Naive thymus-derived CD8-positive, alpha-beta T cell (primary cell): ENCODE measurements around the gene MLX. TPM values are rescaled to one million over a fixed set of nuclear protein-coding genes. Genes with fewer than 3 reads are reported as not detected.
A peak's percentile ranks its signal among the peaks of the same experiment; 100 is the strongest.

ENCODE experiments used
- ATAC-seq, 2 donors: fragments of 150-1000 bp; cut with Tn5 transposase in 1 of 2; sonication (Bioruptor Pico), chemical (Tn5 transposase) in 1 of 2; 1 replicate in 1 of 2; 2 replicates in 1 of 2; pipeline ENCODE4 v1.10.0; 2021; ENCODE audit warnings: mild to moderate bottlenecking in 2 of 2, moderate library complexity in 2 of 2
- POLR2A ChIA-PET: fragments of 350-600 bp; sonication (Branson Sonifier 250); formaldehyde crosslinking; loops from one replicate; lab custom pipeline; 2021; ENCODE audit warnings: antibody characterized with exemption; lab: Charles Lee
- DNase-seq, 10 donors: peaks; one replicate each; pipeline versions ENCODE4 v3.0.0 to v3.0.0-alpha.2; 2020 to 2022
- H3K27ac Mint-ChIP-seq, 10 donors: one replicate each; pipeline ENCODE4 v1.8.0; 2020 to 2022; ENCODE audit warnings: mild to moderate bottlenecking in 10 of 10, mixed read lengths in 10 of 10, moderate library complexity in 4 of 10, inconsistent platforms in 1 of 10
- H3K27me3 Mint-ChIP-seq, 5 donors: one replicate each; pipeline ENCODE4 v1.8.0; 2021 to 2022; ENCODE audit warnings: mixed read lengths in 5 of 5
- H3K36me3 Mint-ChIP-seq, 3 donors: one replicate each; pipeline ENCODE4 v1.8.0; 2020 to 2022; ENCODE audit warnings: mixed read lengths in 3 of 3, mild to moderate bottlenecking in 2 of 3, inconsistent platforms in 1 of 3
- H3K4me1 Mint-ChIP-seq, 4 donors: one replicate each; pipeline ENCODE4 v1.8.0; 2021 to 2022; ENCODE audit warnings: mixed read lengths in 4 of 4
- H3K4me3 Mint-ChIP-seq, 10 donors: one replicate each; pipeline ENCODE4 v1.8.0; 2020 to 2022; ENCODE audit warnings: mild to moderate bottlenecking in 10 of 10, mixed read lengths in 10 of 10, moderate library complexity in 6 of 10, inconsistent platforms in 1 of 10
- H3K9me3 Mint-ChIP-seq, 9 donors: one replicate each; pipeline ENCODE4 v1.8.0; 2020 to 2022; ENCODE audit warnings: mixed read lengths in 9 of 9, mild to moderate bottlenecking in 3 of 9, inconsistent platforms in 1 of 9, moderate library complexity in 1 of 9
- polyA plus RNA-seq, 3 donors: library from polyadenylated mRNA; unstranded; fragments of 300-500 nt; fragmentation: Illumina TruSeq; gene quantifications; one replicate each; pipeline ENCODE4 v1.2.3, GENCODE V29; 2021
- total RNA-seq, 8 experiments: library from RNA in 2 of 8; stranded (reverse) in 2 of 8; gene quantifications; one replicate each; pipeline ENCODE4 v1.2.3 and lab custom pipeline; 2021 to 2026

The MLX gene
- total and polyA plus RNA-seq, 5 experiments from 2014 or later = 24.6 to 67.8 (median 47.1) TPM

DNA sequence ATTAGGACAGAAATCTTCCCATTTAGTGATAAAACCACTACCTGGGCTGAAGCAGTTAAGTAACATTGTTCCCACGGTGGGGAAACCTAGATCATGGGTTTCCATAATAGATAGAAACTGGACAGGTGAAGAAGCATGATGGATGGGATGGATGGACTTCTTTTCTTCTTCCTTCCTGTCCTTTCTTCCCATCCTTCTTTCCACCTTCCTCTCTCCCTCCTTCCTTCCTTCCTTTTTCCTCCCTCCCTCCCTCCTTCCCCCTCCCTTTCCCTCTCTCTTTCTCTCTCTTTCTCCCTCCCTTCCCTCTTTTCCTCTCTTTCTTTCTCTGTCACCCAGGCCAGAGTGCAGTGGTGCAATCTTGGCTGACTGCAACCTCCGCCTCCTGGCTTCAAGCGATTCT is 7.6 kb downstream of the MLX start:
- no peak for ATAC-seq
- Mint-ChIP-seq H3K4me3 (no peak overlapping the region), H3K9me3 (no peaks in the 10 kb centered on the region), H3K4me1 (peaks cover 12 to 43% (median 32%) of the 10 kb centered on the region in 4 donors), H3K27ac (peak overlapping the region in 2 of 10 donors; percentile 1 to 27), H3K27me3 (no peaks in the 10 kb centered on the region), H3K36me3 (peaks cover 0 to 59% (median 7%) of the 10 kb centered on the region in 3 donors)
- DNase-seq = no peak
- POLR2A ChIA-PET = interaction anchor here (0.6 kb wide), 2 partner anchors 98 to 332 kb away, joined by 4 to 5 read pairs; no protein-coding TSS in a partner anchor

DNA sequence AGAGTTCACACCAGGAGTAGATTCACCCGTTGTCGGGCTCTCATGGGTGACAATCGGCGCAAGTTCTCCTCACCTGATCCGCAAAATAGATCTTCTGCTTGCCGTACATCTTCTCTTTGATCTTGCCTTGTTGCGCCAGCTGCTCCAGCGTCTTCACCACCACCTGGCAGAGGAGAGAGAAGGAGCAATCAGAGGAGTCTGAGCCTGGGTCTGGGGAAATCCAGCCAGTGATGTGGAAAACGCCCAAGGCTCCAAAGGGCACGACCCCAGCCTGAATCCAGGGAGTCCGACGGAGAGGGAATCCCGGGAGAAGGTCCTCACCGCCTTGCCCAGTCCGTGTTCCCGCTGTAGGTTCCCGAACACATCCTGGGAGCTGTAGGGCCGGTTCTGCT is 10.2 kb downstream of the MLX start:
- Mint-ChIP-seq H3K4me3 (peak overlapping the region; percentile 90 to 100 (median 98)), H3K27ac (peak overlapping the region in 8 of 10 donors; percentile 62 to 99 (median 87)), H3K27me3 (no peaks in the 10 kb centered on the region), H3K4me1 (peaks cover 14 to 39% (median 32%) of the 10 kb centered on the region in 4 donors), H3K9me3 (no peaks in the 10 kb centered on the region), H3K36me3 (peaks cover 0 to 59% (median 5%) of the 10 kb centered on the region in 3 donors)
- POLR2A ChIA-PET = interaction anchor here (0.6 to 4.8 kb wide), 13 partner anchors 11 to 360 kb away, joined by 3 to 41 read pairs (median 7); partner anchors contain the start of genes BECN1, MLX, NAGLU and PLEKHH3
- DNase-seq = no peak
- no peak for ATAC-seq

DNA sequence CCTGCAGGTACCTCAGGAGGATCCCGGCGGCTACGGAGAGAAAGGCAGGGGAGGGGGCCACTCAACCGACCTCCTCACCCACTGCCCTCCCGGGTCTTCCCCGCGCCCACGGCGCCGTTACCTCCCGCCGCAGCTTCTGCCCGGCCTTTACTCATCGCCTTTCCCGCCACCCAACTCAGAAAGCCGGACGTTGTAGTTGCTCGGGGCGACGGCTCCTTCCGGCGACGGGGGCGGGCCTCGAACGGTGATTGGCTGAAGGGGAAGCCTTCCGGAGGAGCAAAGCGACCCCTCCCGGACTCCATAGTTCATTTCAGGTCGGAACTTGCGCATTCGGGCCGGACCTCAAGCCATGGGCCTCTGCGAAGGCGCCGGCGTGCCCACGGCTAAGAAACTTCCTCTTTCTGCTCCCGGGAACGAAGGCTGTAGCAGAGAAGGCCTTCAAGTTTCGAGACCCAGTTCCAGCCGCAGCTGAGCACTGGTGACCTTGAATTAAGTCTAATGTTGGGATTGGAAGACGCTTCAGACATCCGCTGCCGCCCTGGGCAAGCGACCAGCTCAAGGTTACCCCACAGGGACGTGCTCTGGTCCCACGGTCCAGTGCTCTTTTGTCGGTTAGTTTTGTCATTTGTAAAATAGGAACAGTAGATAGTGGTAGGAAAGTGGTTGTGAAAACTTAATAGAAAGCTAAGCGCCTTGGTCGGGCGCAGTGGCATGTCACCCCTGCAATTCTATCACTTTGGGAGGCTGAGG is 10.8 kb downstream of the MLX start, which contains the start of gene PSMC3IP:
Gene PSMC3IP, minus strand, starts transcription at position 198 of the 750 bp plus-strand sequence. Its CDS starts 43 bp downstream, at position 155.
- peaks cover 0 to 60% (median 5%) of the 10 kb centered on the region in 3 donors for H3K36me3 Mint-ChIP-seq
- peaks cover 14 to 39% (median 32%) of the 10 kb centered on the region in 4 donors for H3K4me1 Mint-ChIP-seq
- no peaks in the 10 kb centered on the region for H3K27me3 Mint-ChIP-seq
- peak within 1 kb of the TSS; percentile 86 to 99 (median 96) for H3K27ac Mint-ChIP-seq
- H3K9me3 Mint-ChIP-seq = no peaks in the 10 kb centered on the region
- peak; percentile 81 to 94 (median 86) for DNase-seq
- peak; percentile 93 for ATAC-seq
- POLR2A ChIA-PET = interaction anchor here (0.5 to 4.8 kb wide), 27 partner anchors 8 to 361 kb away, joined by 3 to 41 read pairs (median 5); partner anchors contain the start of genes BECN1, MLX, NAGLU and PLEKHH3
- H3K4me3 Mint-ChIP-seq = peak within 1 kb of the TSS; percentile 90 to 100 (median 98)

DNA sequence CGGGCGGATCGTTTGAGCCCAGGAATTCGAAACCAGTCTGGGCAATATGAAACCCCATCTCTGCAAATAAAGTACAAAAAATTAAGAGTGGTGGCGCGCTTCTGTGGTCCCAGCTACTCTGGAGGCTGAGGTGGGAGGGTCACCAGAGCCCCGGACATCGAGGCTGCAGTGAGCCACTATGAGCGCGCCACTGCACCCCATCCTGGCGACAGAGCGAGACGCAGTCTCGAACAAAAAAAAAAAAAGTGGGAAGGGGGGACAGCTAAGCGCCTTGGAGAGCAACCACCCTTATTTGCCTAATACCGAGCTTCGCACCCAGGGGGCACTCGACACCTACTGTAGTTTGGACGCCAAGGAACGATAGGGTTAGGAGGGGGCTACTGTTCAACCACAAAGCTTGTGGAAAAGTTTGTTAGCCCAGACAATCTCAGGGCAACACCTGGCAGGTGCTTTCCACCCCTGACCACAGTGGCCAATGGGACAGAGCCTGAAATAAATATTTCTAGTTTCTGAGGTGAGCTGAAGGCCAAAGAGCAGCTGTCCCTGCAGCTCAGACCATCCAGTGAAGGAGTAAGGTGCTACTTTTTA is 11.5 kb downstream of the MLX start:
- Mint-ChIP-seq H3K4me1 (peaks cover 14 to 35% (median 32%) of the 10 kb centered on the region in 4 donors), H3K36me3 (peaks cover 0 to 60% (median 4%) of the 10 kb centered on the region in 3 donors), H3K27ac (peak overlapping the region; percentile 86 to 99 (median 96)), H3K9me3 (no peaks in the 10 kb centered on the region), H3K4me3 (peak overlapping the region; percentile 90 to 100 (median 98)), H3K27me3 (no peaks in the 10 kb centered on the region)
- ATAC-seq (peak; percentile 52 to 61), DNase-seq (peak; percentile 51 to 81 (median 66))
- POLR2A ChIA-PET = interaction anchor here (0.5 to 4.8 kb wide), 24 partner anchors 8 to 338 kb away, joined by 3 to 41 read pairs (median 5); partner anchors contain the start of genes BECN1, MLX, NAGLU and PLEKHH3

DNA sequence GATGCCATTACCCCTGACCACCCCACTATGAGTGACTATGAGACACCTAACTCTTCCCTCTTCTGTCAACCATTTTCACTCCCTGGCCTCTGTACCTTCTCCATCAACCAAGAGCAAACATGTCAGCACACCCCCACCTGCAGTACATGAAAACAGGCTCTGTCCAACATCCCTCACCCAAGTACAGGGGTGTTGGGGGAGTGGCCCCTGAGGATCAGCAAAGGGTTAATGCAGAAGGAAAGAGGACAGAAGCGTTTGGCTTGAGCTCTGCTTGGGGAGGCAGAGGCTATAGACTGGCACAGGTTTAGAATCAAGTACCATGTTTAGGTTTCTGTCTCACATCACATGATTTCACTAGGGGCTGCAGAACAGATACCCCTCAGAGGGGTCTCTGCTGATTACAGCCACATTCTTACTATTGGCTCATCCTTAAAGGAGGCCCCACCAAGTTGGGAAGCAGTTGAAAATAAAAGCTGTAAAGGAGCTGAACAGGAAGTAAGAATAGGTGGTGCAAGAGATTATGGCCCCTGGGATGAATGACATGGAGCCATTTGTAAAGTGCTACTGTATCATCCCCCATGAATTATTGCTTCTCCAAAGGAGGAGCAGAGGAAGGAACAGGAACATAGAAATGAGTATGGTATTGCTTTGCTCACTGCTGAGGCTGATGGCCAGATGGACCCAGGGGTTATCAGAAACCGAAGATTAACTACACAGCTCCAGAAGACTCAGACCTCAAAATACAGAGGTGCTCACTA is 13.1 kb downstream of the MLX start:
- no peaks in the 10 kb centered on the region for H3K27me3 Mint-ChIP-seq
- H3K27ac Mint-ChIP-seq = peak overlapping the region in 8 of 10 donors; percentile 20 to 80 (median 56)
- H3K4me1 Mint-ChIP-seq = peaks cover 14 to 34% (median 32%) of the 10 kb centered on the region in 4 donors
- H3K9me3 Mint-ChIP-seq = no peaks in the 10 kb centered on the region
- DNase-seq (no peak), ATAC-seq (no peak)
- peaks cover 0 to 63% (median 6%) of the 10 kb centered on the region in 3 donors for H3K36me3 Mint-ChIP-seq
- H3K4me3 Mint-ChIP-seq = peak overlapping the region in 5 of 10 donors; percentile 2 to 59 (median 48)
- POLR2A ChIA-PET = interaction anchor here (0.6 to 4.8 kb wide), 3 partner anchors 13 to 127 kb away, joined by 3 to 41 read pairs (median 14); partner anchors contain the start of genes MLX, RETREG3 and TUBG1

DNA sequence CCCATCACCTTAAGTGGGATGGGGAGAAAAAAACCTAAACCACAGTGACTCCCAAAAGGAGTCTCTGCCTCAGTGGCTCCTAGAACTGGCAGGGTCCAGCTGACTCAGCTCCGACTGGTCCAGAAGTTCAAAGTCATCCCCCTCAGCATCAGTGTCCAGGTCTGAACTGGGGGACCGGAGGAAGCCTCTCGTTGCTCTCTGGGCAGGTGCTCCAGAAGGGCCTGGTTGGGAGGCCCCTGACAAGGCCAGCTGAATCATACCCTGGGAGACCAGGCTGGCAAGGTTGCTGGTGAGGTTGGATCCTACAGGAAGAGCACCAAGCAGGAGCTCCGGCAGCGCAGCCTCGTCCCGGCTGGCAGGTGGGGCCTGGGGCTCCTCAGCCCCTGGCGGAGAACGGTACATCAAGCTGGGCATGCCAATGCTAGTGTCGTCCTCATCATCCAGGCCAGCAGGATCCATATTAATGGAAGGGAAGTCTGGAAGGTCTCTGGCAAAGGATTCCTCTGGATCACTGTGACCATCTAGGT is 14.9 kb downstream of the MLX start:
- DNase-seq (no peak), ATAC-seq (no peak)
- H3K4me3 Mint-ChIP-seq = no peak overlapping the region
- H3K27me3 Mint-ChIP-seq = no peaks in the 10 kb centered on the region
- no peaks in the 10 kb centered on the region for H3K9me3 Mint-ChIP-seq
- POLR2A ChIA-PET = interaction anchor here (3.1 kb wide), 1 partner anchor 27 kb away, joined by 14 read pairs; the partner anchor contains the start of genes RETREG3 and TUBG1
- peaks cover 0 to 74% (median 6%) of the 10 kb centered on the region in 3 donors for H3K36me3 Mint-ChIP-seq
- peak overlapping the region in 1 of 10 donors; percentile 29 for H3K27ac Mint-ChIP-seq
- H3K4me1 Mint-ChIP-seq = peaks cover 9 to 29% (median 24%) of the 10 kb centered on the region in 4 donors

DNA sequence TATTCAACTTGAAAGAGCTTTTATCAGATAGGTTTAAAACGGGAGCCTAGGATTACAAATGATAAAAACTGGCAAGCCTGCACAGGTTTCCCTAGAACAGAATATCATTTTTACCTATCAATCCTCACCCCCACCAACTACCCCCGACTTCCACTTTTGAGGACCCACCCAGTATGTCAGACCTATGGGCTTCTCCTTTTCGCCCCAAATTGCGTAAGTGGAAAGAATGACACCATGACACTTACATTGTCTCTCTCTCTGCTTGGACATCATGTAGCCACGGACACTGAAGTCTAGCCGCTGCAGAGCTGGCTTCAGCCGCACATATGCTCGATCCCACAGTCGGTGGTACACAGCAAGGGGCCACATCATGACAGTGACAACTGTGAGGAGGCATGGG is 18.0 kb downstream of the MLX start:
- Mint-ChIP-seq H3K9me3 (no peaks in the 10 kb centered on the region), H3K27me3 (no peaks in the 10 kb centered on the region), H3K27ac (peak overlapping the region in 3 of 10 donors; percentile 21 to 62 (median 25)), H3K4me3 (no peak overlapping the region), H3K4me1 (peaks cover 6 to 9% (median 7%) of the 10 kb centered on the region in 4 donors), H3K36me3 (peaks cover 0 to 99% (median 9%) of the 10 kb centered on the region in 3 donors)
- POLR2A ChIA-PET = interaction anchor here (0.7 kb wide), 1 partner anchor 33 kb away, joined by 4 read pairs; no protein-coding TSS in a partner anchor
- ATAC-seq = no peak
- DNase-seq = no peak

DNA sequence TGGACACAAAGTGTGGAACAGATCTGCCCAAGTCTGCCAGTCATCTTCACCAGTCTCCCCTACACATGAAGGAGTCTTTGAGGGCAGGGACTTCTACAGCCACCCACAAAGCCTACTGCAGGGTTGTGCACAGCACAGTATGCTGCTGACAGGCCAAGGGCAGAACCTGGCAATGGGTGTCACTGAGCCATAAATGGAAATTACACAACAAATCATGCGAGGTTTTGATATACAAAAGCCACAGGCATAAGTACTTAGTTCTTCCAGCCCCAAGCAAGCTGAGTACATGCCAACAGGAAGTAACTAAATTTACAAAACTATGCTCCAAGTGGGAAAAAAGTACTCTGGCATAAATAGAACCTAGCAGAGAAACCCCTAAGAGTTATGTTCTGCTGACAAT is 18.5 kb downstream of the MLX start:
- DNase-seq = no peak
- Mint-ChIP-seq H3K27ac (no peak overlapping the region), H3K27me3 (no peaks in the 10 kb centered on the region), H3K4me1 (peaks cover 5 to 9% (median 7%) of the 10 kb centered on the region in 4 donors), H3K4me3 (no peak overlapping the region), H3K36me3 (peaks cover 0 to 100% (median 9%) of the 10 kb centered on the region in 3 donors), H3K9me3 (no peaks in the 10 kb centered on the region)
- POLR2A ChIA-PET = interaction anchor here (0.7 to 1.0 kb wide), 2 partner anchors 23 to 34 kb away, joined by 3 to 4 read pairs; partner anchors contain the start of gene RETREG3
- ATAC-seq = no peak

DNA sequence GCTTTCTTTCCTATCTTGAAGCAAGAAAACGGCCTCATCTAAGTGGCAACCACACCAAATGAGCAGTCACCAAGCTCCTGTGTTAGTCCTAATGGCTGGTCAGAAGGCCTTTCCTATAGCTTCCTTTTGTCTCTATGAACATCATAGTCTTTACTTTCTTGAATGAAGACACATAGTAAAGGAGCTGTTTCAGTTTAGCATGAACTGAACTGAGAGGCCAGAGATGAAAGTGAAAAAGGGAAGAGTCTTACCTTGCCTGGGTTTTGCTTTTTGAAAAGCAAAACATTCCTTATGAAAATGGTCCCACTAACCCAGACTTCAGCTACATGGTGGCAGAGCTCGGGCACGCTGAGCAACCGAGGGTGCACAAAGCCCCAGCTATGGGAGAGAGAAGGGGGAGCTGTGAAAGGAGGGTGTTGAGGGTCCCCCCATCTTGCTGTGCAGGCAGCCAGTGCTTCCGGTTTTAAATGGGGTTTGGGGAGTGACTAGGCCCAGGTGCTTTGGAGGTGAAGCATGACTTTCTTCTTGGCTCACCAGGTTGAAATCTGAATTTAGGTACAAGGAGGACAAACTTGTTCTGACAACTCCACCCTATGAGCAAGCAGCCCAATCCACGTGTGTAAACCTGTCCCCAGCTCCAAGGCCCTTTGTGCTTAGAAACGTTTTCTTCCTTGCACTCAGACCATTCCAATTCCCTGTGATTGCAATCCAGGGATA is 19.8 kb downstream of the MLX start:
- no peaks in the 10 kb centered on the region for H3K9me3 Mint-ChIP-seq
- ATAC-seq (no peak), DNase-seq (no peak)
- H3K36me3 Mint-ChIP-seq = peaks cover 0 to 100% (median 9%) of the 10 kb centered on the region in 3 donors
- no peaks in the 10 kb centered on the region for H3K27me3 Mint-ChIP-seq
- POLR2A ChIA-PET = interaction anchor here (0.5 to 1.0 kb wide), 4 partner anchors 18 to 220 kb away, joined by 3 to 4 read pairs (median 3); partner anchors contain the start of gene RETREG3
- no peak overlapping the region for H3K4me3 Mint-ChIP-seq
- peak overlapping the region in 7 of 10 donors; percentile 31 to 79 (median 53) for H3K27ac Mint-ChIP-seq
- H3K4me1 Mint-ChIP-seq = peaks cover 3 to 9% (median 7%) of the 10 kb centered on the region in 4 donors

DNA sequence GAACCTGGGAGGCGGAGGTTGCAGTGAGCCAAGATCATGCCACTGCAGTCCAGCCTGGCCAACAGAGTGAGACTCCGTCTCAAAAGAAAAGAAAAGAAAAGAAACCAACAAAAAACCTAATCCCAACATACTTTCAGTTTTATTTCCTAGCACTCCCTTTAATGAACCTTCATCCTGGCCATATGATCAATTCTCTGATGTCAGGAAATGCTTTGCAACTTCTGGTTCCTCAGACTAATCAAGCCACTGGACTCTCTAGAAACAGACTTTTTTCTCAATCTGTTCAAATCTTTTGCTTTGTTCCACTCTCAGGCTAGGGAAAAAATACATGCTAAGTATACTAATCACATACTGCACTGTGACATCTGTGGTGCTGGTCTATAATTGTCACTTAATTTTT is 24.0 kb downstream of the MLX start:
- Mint-ChIP-seq H3K27me3 (no peaks in the 10 kb centered on the region), H3K4me3 (no peak overlapping the region), H3K27ac (peak overlapping the region in 3 of 10 donors; percentile 20 to 53 (median 25)), H3K9me3 (no peaks in the 10 kb centered on the region), H3K36me3 (peaks cover 0 to 83% (median 8%) of the 10 kb centered on the region in 3 donors), H3K4me1 (peaks cover 6 to 19% (median 13%) of the 10 kb centered on the region in 4 donors)
- POLR2A ChIA-PET = interaction anchor here (0.7 to 1.6 kb wide), 4 partner anchors 19 to 77 kb away, joined by 3 to 5 read pairs (median 3); partner anchors contain the start of genes RETREG3 and TUBG1
- DNase-seq (no peak), ATAC-seq (no peak)
